ENCODE data around the gene CDH4.

GRCh38 chr20:61513124-61514017 is 261.3 kb downstream of the CDH4 start:
- TF ChIP-seq POLR2AphosphoS5 (IDR thresholded peaks at IDR 0.05) (no peak), CTCF (IDR thresholded peaks at IDR 0.05) (no peak)

All from prostate gland (tissue), 2 donors.